HUES6 (cell line): Measurements from ENCODE around the gene LAP3.

Experiments
- H3K27ac ChIP-seq: 2 replicates; pipeline ENCODE4 v1.7.0; 2013; ENCODE audit warnings: low read depth, mild to moderate bottlenecking, low read length, inconsistent platforms
- H3K27me3 ChIP-seq: 2 replicates; pipeline ENCODE4 v1.6.1; 2013; ENCODE audit warnings: low read length; ENCODE audit not compliant: control insufficient read depth, insufficient read depth
- H3K36me3 ChIP-seq: 2 replicates; pipeline ENCODE4 v1.6.1; 2013; ENCODE audit warnings: low read length; ENCODE audit not compliant: control insufficient read depth, insufficient read depth
- H3K4me1 ChIP-seq: 2 replicates; pipeline ENCODE4 v1.6.1; 2013; ENCODE audit warnings: low read length; ENCODE audit not compliant: control insufficient read depth, insufficient read depth
- H3K4me3 ChIP-seq: 2 replicates; pipeline ENCODE4 v1.5.1; 2013; ENCODE audit warnings: low read depth, low read length
- H3K9ac ChIP-seq: one replicate; pipeline ENCODE4 v1.6.1; 2013; ENCODE audit warnings: mild to moderate bottlenecking, low read length
- H3K9me3 ChIP-seq: 2 replicates; pipeline ENCODE4 v1.6.1; 2013; ENCODE audit warnings: low read depth, low read length; ENCODE audit not compliant: control insufficient read depth, insufficient read depth

LAP3 gene

GRCh38 chr4:17647176-17647806 lies 70.3 kb downstream of the LAP3 start:
- Histone ChIP-seq H3K36me3 (no peaks in the 10 kb centered on the region), H3K4me1 (no peaks in the 10 kb centered on the region), H3K9ac (no peak overlapping the region), H3K27me3 (no peaks in the 10 kb centered on the region), H3K9me3 (no peaks in the 10 kb centered on the region), H3K27ac (no peak overlapping the region), H3K4me3 (no peak overlapping the region)

- Histone ChIP-seq H3K27ac (no peak overlapping the region), H3K9ac (no peak overlapping the region), H3K27me3 (no peaks in the 10 kb centered on the region), H3K4me1 (no peaks in the 10 kb centered on the region), H3K4me3 (no peak overlapping the region), H3K36me3 (no peaks in the 10 kb centered on the region), H3K9me3 (no peaks in the 10 kb centered on the region)
Observed at GRCh38 chr4:17647927-17648326, 70.9 kb downstream of the LAP3 start.

- H3K4me3 ChIP-seq: no peak overlapping the region
- H3K9me3 ChIP-seq: no peaks in the 10 kb centered on the region
Observed at GRCh38 chr4:17650406-17650805, 73.4 kb downstream of the LAP3 start.

GRCh38 chr4:17654701-17655100 lies 77.7 kb downstream of the LAP3 start:
- H3K36me3 ChIP-seq: no peaks in the 10 kb centered on the region
- no peak overlapping the region for H3K27ac ChIP-seq
- H3K4me1 ChIP-seq: no peaks in the 10 kb centered on the region
- H3K9ac ChIP-seq: no peak overlapping the region
- H3K9me3 ChIP-seq: no peaks in the 10 kb centered on the region
- H3K4me3 ChIP-seq: no peak overlapping the region
- H3K27me3 ChIP-seq: no peaks in the 10 kb centered on the region

More at GRCh38 chr4:17650406-17650805, 73.4 kb downstream of the LAP3 start:
- no peaks in the 10 kb centered on the region for H3K36me3 ChIP-seq
- H3K27ac ChIP-seq: no peak overlapping the region
- no peaks in the 10 kb centered on the region for H3K4me1 ChIP-seq
- no peak overlapping the region for H3K9ac ChIP-seq
- H3K27me3 ChIP-seq: no peaks in the 10 kb centered on the region

- Histone ChIP-seq H3K36me3 (no peaks in the 10 kb centered on the region), H3K9ac (no peak overlapping the region), H3K4me3 (no peak overlapping the region), H3K9me3 (no peaks in the 10 kb centered on the region), H3K27ac (no peak overlapping the region), H3K27me3 (no peaks in the 10 kb centered on the region), H3K4me1 (no peaks in the 10 kb centered on the region)
Observed at GRCh38 chr4:17657090-17657489, 80.1 kb downstream of the LAP3 start.
